Hepatocyte (in vitro differentiated cells): Measurements from ENCODE around the gene PIWIL1. TPM values are rescaled to one million over a fixed set of nuclear protein-coding genes. Genes with fewer than 3 reads are reported as not detected.

Source experiments
- DNase-seq: peaks from one replicate; pipeline ENCODE4 v3.0.0-alpha.2; 2016; ENCODE audit warnings: low spot score
- H2AFZ ChIP-seq: fragments of 200-600 bp; sonication (generic); 2 replicates; pipeline ENCODE4 v1.6.0; 2016; ENCODE audit warnings: antibody characterized with exemption, mild to moderate bottlenecking
- H3K27ac ChIP-seq: fragments of 200-600 bp; sonication (generic); 2 replicates; pipeline ENCODE4 v1.5.1; 2016; ENCODE audit warnings: mild to moderate bottlenecking
- H3K27me3 ChIP-seq: fragments of 200-600 bp; sonication (generic); 2 replicates; pipeline ENCODE4 v1.6.1; 2016
- H3K36me3 ChIP-seq: fragments of 200-600 bp; sonication (generic); replicated peaks from 2 replicates; pipeline ENCODE4 v1.5.1; 2016; ENCODE audit warnings: low read depth; ENCODE audit not compliant: insufficient read depth
- H3K4me1 ChIP-seq: fragments of 200-600 bp; sonication (generic); 2 replicates; pipeline ENCODE4 v1.5.1; 2016; ENCODE audit warnings: mild to moderate bottlenecking, moderate library complexity; ENCODE audit not compliant: insufficient read depth
- H3K4me2 ChIP-seq: fragments of 200-600 bp; sonication (generic); 2 replicates; pipeline ENCODE4 v1.6.0; 2016
- H3K4me3 ChIP-seq: fragments of 200-600 bp; sonication (generic); 2 replicates; pipeline ENCODE4 v1.5.1; 2016; ENCODE audit warnings: mild to moderate bottlenecking
- H3K79me2 ChIP-seq: fragments of 200-600 bp; sonication (generic); 2 replicates; pipeline ENCODE4 v1.6.0; 2017; ENCODE audit warnings: mild to moderate bottlenecking
- H3K9me2 ChIP-seq: fragments of 200-600 bp; sonication (generic); replicated peaks from 2 replicates; pipeline ENCODE4 v1.6.0; 2017; ENCODE audit warnings: mild to moderate bottlenecking; ENCODE audit not compliant: insufficient read depth
- H3K9me3 ChIP-seq: fragments of 200-600 bp; sonication (generic); 2 replicates; pipeline ENCODE4 v1.5.1; 2016; ENCODE audit warnings: low read depth, mild to moderate bottlenecking
- H4K20me1 ChIP-seq: fragments of 200-600 bp; sonication (generic); 2 replicates; pipeline ENCODE4 v1.6.0; 2016; ENCODE audit warnings: mild to moderate bottlenecking; ENCODE audit not compliant: insufficient read depth, poor library complexity, severe bottlenecking
- EZH2 ChIP-seq: fragments of 200-600 bp; sonication (generic); IDR thresholded peaks from 2 replicates; pipeline ENCODE4 v1.6.1; 2016; ENCODE audit warnings: antibody characterized with exemption, mild to moderate bottlenecking, borderline replicate concordance
- EZH2phosphoT487 ChIP-seq: fragments of 200-600 bp; sonication (generic); IDR thresholded peaks from one replicate; pipeline ENCODE4 v1.6.1; 2018; ENCODE audit warnings: antibody characterized with exemption, mild to moderate bottlenecking, low read depth, moderate library complexity; ENCODE audit not compliant: unreplicated experiment, severe bottlenecking
- WGBS: methylation state at CpG from one replicate; pipeline ENCODE4 v1.1.6; 2016; ENCODE audit warnings: low lambda C conversion rate; ENCODE audit errors: missing lambda C conversion rate; 5-methylcytosine and 5-hydroxymethylcytosine counted together
- polyA plus RNA-seq: library from polyadenylated mRNA; unstranded; fragments of >200 nt; fragmentation: Nextera tagmentation; extraction: Ambion mirVana; gene quantifications from 2 replicates; pipeline ENCODE4 v1.2.1, GENCODE V29; 2016
- total RNA-seq: library from RNA; depleted of rRNA; stranded (reverse); fragments of >200 nt; gene quantifications from 2 replicates; pipeline ENCODE4 v1.2.3, GENCODE V29; 2014
- TF ChIP-seq, protein P1 (sequence below): fragments of 200-600 bp; sonication (generic); IDR thresholded peaks from 2 replicates; pipeline ENCODE4 v1.5.1; 2016; ENCODE audit warnings: antibody characterized with exemption, mild to moderate bottlenecking; ENCODE audit not compliant: poor library complexity

Gene PIWIL1
- total and polyA plus RNA-seq, 2 experiments from 2014 or later = not detected

DNA sequence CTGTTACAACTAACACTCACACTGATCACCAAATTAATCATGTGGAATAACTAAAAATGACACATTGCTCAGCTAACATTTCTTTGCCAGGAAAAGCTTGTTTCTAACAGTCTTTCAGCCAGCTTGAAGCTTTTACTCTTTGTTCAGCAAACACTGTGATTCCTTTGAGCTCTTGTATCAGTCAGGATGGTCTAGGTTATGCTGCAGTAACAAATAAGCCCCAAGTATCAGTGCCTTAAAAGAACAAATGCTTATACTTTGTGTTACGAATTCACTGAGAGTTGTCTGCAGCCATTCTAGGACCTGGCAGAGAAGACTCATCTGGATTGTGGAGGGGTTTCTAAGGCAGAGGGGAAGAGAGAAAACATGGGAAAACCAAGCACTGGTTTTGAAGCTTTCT is 47.6 kb upstream of the PIWIL1 start:
- H3K36me3 ChIP-seq = no peaks in the 10 kb centered on the region
- H3K9me3 ChIP-seq = no peaks in the 10 kb centered on the region
- no peak overlapping the region for H3K27ac ChIP-seq
- 92% methylated on average over 1 of the region's 1 CpG for WGBS
- H3K79me2 ChIP-seq = no peaks in the 10 kb centered on the region
- no peaks in the 10 kb centered on the region for H4K20me1 ChIP-seq
- H3K9me2 ChIP-seq = no peaks in the 10 kb centered on the region
- no peaks in the 10 kb centered on the region for H3K27me3 ChIP-seq
- no peak overlapping the region for H2AFZ ChIP-seq
- DNase-seq = no peak
- H3K4me3 ChIP-seq = no peak overlapping the region
- TF ChIP-seq EZH2 (no peak), EZH2phosphoT487 (no peak)
- TF ChIP-seq, protein P1, sequence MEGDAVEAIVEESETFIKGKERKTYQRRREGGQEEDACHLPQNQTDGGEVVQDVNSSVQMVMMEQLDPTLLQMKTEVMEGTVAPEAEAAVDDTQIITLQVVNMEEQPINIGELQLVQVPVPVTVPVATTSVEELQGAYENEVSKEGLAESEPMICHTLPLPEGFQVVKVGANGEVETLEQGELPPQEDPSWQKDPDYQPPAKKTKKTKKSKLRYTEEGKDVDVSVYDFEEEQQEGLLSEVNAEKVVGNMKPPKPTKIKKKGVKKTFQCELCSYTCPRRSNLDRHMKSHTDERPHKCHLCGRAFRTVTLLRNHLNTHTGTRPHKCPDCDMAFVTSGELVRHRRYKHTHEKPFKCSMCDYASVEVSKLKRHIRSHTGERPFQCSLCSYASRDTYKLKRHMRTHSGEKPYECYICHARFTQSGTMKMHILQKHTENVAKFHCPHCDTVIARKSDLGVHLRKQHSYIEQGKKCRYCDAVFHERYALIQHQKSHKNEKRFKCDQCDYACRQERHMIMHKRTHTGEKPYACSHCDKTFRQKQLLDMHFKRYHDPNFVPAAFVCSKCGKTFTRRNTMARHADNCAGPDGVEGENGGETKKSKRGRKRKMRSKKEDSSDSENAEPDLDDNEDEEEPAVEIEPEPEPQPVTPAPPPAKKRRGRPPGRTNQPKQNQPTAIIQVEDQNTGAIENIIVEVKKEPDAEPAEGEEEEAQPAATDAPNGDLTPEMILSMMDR = no peak
- no peaks in the 10 kb centered on the region for H3K4me1 ChIP-seq
- no peak overlapping the region for H3K4me2 ChIP-seq

DNA sequence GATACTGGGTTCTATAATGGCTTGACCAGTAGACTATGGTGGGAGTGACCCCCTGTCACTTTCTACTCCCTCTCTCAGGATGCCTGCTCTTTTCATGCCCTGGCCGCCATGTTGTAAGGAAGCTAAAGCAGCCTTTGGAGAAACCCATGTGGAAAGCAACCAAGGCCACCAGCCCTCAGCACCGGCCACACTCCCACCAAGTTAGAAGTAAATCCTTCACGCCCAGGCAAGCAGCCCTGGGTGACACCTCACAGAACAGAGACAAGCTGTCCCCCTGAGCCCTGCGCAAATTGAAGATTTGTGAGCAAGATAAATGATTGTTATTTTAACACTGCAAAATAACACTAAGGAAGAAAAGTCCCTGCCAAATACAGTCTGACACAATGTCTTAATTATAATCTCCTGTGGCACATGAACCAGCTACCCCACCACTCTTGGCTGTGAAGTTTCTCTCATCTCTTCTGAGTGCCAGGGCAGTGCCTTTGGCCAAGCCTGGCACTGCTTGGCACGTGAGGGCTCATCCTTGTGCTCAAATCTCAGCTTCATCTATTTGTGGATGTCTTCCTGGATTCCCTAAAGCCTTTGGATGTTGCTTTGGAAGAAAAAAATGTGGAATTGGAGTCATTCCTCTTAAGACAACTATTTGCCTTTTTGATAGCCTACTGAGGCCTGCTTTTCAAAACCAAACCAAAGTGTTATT is 39.2 kb upstream of the PIWIL1 start:
- H3K36me3 ChIP-seq = no peaks in the 10 kb centered on the region
- H2AFZ ChIP-seq = no peak overlapping the region
- no peak overlapping the region for H3K27ac ChIP-seq
- DNase-seq = no peak
- H3K4me3 ChIP-seq = no peak overlapping the region
- H3K27me3 ChIP-seq = no peaks in the 10 kb centered on the region
- H3K79me2 ChIP-seq = no peaks in the 10 kb centered on the region
- H3K9me3 ChIP-seq = no peaks in the 10 kb centered on the region
- H3K9me2 ChIP-seq = no peaks in the 10 kb centered on the region
- H3K4me1 ChIP-seq = no peaks in the 10 kb centered on the region
- no peak overlapping the region for H3K4me2 ChIP-seq
- TF ChIP-seq, protein P1 = no peak
- no peak for TF ChIP-seq EZH2
- no peak for TF ChIP-seq EZH2phosphoT487
- H4K20me1 ChIP-seq = no peaks in the 10 kb centered on the region
- 83% methylated on average over 5 of the region's 5 CpGs for WGBS

DNA sequence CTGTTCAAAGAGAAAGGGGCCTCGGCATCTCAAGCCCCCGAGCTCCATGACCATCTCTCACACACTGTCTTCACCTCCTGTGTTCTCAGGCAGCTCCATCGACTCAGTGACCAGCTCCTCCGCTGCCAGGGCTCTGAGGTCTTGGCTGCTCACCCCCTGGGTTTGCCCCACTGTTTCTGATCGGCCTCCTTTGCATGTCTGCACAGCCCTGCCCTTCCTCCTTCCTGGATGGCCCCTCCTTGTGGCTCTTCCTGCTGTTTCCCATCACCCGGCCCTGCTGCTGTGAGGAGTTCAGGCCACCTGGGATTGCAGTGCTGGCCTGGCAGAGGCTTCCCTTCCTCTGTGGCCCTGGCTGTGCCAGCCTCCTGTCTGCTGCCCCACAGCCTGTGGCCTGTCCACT is 38.1 kb upstream of the PIWIL1 start:
- Histone ChIP-seq H3K4me3 (no peak overlapping the region), H3K36me3 (no peaks in the 10 kb centered on the region), H3K9me3 (no peaks in the 10 kb centered on the region), H2AFZ (no peak overlapping the region), H3K79me2 (no peaks in the 10 kb centered on the region), H3K4me1 (no peaks in the 10 kb centered on the region), H3K27me3 (no peaks in the 10 kb centered on the region), H3K27ac (no peak overlapping the region), H4K20me1 (no peaks in the 10 kb centered on the region), H3K4me2 (no peak overlapping the region), H3K9me2 (no peaks in the 10 kb centered on the region)
- WGBS = 79% methylated on average over 6 of the region's 6 CpGs
- TF ChIP-seq, protein P1 = no peak
- TF ChIP-seq EZH2 = no peak
- no peak for TF ChIP-seq EZH2phosphoT487
- DNase-seq = no peak
